H4 (cell line): ENCODE measurements around the gene MPP2. TPM values are rescaled to one million over a fixed set of nuclear protein-coding genes. Genes with fewer than 3 reads are reported as not detected.
"Not testable (repeated sequence)": the region's sequence is repeated elsewhere in the genome, so short reads cannot be mapped to it uniquely, and the experiment has no call there.

Source experiments
- DNase-seq: peaks from one replicate; pipeline ENCODE4 v3.0.0-alpha.2; 2015; ENCODE audit warnings: low spot score
- total RNA-seq: library from RNA; depleted of rRNA; stranded (reverse); fragments of >200 nt; shearing (Covaris generic); gene quantifications from 2 replicates; pipeline ENCODE4 v1.2.3, GENCODE V29; 2014; rRNA removed

The MPP2 gene
- 1.2 and 1.8 TPM in 2 replicates for total RNA-seq

GRCh38 chr17:43907425-43907981 lies at the start of gene MPP2:
TSS of gene MPP2 (minus strand) at chr17:43907536. CDS start at chr17:43904460, 3,076 bp downstream.
- no peak for DNase-seq

- no peak for DNase-seq
These were observed 48.9 kb upstream of the MPP2 start for GRCh38 chr17:43956222-43956621.

- no peak for DNase-seq
These were observed 46.4 kb upstream of the MPP2 start, which contains the start of gene PYY for GRCh38 chr17:43953746-43954145. TSS of gene PYY (minus strand) at chr17:43953940. CDS start at chr17:43953483, 457 bp downstream.

- no peak for DNase-seq
These were observed 45.7 kb upstream of the MPP2 start for GRCh38 chr17:43952724-43953666.

GRCh38 chr17:43952351-43952723 lies 45.0 kb upstream of the MPP2 start:
- no peak for DNase-seq

GRCh38 chr17:43951750-43952149 lies 44.4 kb upstream of the MPP2 start:
- no peak for DNase-seq

GRCh38 chr17:43950554-43950953 lies 43.2 kb upstream of the MPP2 start:
- no peak for DNase-seq

- peak; percentile 34 for DNase-seq
These were observed 42.4 kb upstream of the MPP2 start for GRCh38 chr17:43949781-43950180.

- DNase-seq = no peak
These were observed 39.4 kb upstream of the MPP2 start for GRCh38 chr17:43946781-43947180.

GRCh38 chr17:43945074-43945829 lies 37.9 kb upstream of the MPP2 start:
- peak; percentile 27 for DNase-seq

- DNase-seq = no peak
These were observed 34.8 kb upstream of the MPP2 start, which contains the start of gene PPY for GRCh38 chr17:43942051-43942685. TSS of gene PPY (minus strand) at chr17:43942476. CDS start at chr17:43941654, 822 bp downstream.

- peak; percentile 51 for DNase-seq
These were observed 33.3 kb upstream of the MPP2 start for GRCh38 chr17:43940630-43941029.

GRCh38 chr17:43939886-43940285 lies 32.5 kb upstream of the MPP2 start:
- no peak for DNase-seq

GRCh38 chr17:43939452-43939851 lies 32.1 kb upstream of the MPP2 start:
- not testable (repeated sequence) for DNase-seq

GRCh38 chr17:43938838-43939182 lies 31.5 kb upstream of the MPP2 start:
- DNase-seq = no peak

GRCh38 chr17:43936434-43936833 lies 29.1 kb upstream of the MPP2 start:
- DNase-seq = no peak

- DNase-seq = no peak
These were observed 28.6 kb upstream of the MPP2 start for GRCh38 chr17:43935926-43936261.

GRCh38 chr17:43935204-43935925 lies 28.0 kb upstream of the MPP2 start:
- DNase-seq = no peak

GRCh38 chr17:43932923-43933322 lies 25.6 kb upstream of the MPP2 start:
- no peak for DNase-seq

GRCh38 chr17:43932357-43932756 lies 25.0 kb upstream of the MPP2 start:
- DNase-seq = no peak

GRCh38 chr17:43931062-43931571 lies 23.8 kb upstream of the MPP2 start:
- no peak for DNase-seq
